ENCODE data around the gene MYH16. TPM values are rescaled to one million over a fixed set of nuclear protein-coding genes. Genes with fewer than 3 reads are reported as not detected.
"Not testable (repeated sequence)": the region's sequence is repeated elsewhere in the genome, so short reads cannot be mapped to it uniquely, and the experiment has no call there.

MYH16 gene
- total and polyA plus RNA-seq, 2 experiments from 2014 or later = not detected

DNA sequence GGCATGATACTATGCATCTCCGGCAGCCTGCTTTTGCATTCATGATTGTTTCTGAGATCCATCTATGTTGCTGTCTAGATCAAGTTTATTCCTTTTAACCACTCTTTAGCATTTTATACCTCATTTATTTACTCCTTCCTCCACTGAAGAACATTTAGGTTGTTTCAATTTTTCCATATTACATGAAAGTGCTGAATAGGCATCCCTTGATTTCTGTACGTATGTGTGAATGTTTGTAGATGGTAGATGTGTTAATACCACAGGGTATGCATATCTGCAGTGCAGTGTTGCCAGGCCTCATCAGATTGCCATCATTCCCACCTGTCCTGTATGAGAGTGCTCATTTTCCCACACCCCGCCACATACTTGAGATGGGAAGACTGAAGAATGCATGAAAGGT, 67.0 kb downstream of the MYH16 start:
- no peak for DNase-seq
- H3K9ac ChIP-seq = no peak overlapping the region
- no peaks in the 10 kb centered on the region for H4K20me1 ChIP-seq (ENCODE audit: insufficient read depth)
- no peak overlapping the region for H3K27ac ChIP-seq
- no peaks in the 10 kb centered on the region for H3K4me1 ChIP-seq (ENCODE audit: insufficient read depth)
- H3K27me3 ChIP-seq (replicated peaks; ENCODE audit: insufficient read depth) = no peaks in the 10 kb centered on the region
- H3K9me2 ChIP-seq (ENCODE audit: insufficient read depth) = no peaks in the 10 kb centered on the region
- no peaks in the 10 kb centered on the region for H3K9me3 ChIP-seq (ENCODE audit: low read depth)
- H3K4me3 ChIP-seq = no peak overlapping the region
- no peak overlapping the region for H3K4me2 ChIP-seq (ENCODE audit: unreplicated experiment)
- peaks cover 83% of the 10 kb centered on the region for H3K36me3 ChIP-seq (ENCODE audit: low read depth)
- H3K79me2 ChIP-seq (ENCODE audit: insufficient read depth) = peaks cover 98% of the 10 kb centered on the region
- 96 to 98% methylated on average over 3 of the region's 3 CpGs for WGBS, 2 experiments (ENCODE audit: low coverage in 1 of 2, low lambda C conversion rate in 2 of 2, missing lambda C conversion rate in 2 of 2)
- 0 out of 2 replicates have a peak, but pooled peaks cover 8% of the 10 kb centered on the region for H3F3A ChIP-seq (ENCODE audit: insufficient read depth)
- in situ Hi-C loops (cut with MboI) = no loop called here
- TF ChIP-seq EZH2 (IDR thresholded peaks at IDR 0.05; ENCODE audit: insufficient read depth, poor library complexity, severe bottlenecking) = no peak
- no peak for TF ChIP-seq EZH2phosphoT487 (IDR thresholded peaks at IDR 0.05; ENCODE audit: insufficient read depth, low read depth)
- H2AFZ ChIP-seq = no peak overlapping the region

DNA sequence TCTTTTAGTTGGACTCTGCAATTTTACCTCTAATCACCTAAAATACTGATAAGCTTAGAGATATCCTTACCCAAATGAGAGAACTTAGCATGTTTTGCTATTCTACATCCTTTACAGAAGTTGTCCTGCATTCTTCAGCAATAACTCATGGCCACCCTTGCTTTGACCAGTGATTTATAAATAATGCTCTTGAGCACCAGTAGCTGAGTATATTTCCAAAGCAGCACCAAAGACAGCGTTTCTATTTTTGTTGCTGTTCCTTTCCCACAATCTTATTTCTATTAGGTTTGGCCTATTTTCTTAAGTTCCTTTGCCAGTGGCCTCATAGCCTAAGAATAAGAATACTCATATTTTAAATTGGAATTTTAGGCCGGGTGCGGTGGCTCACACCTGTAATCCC, 68.0 kb downstream of the MYH16 start:
- Histone ChIP-seq H3K9me2 (ENCODE audit: insufficient read depth) (no peaks in the 10 kb centered on the region), H3F3A (ENCODE audit: insufficient read depth) (0 out of 2 replicates have a peak, but pooled peaks cover 7% of the 10 kb centered on the region), H3K4me3 (no peak overlapping the region), H3K4me2 (ENCODE audit: unreplicated experiment) (no peak overlapping the region), H3K9me3 (ENCODE audit: low read depth) (no peaks in the 10 kb centered on the region), H3K79me2 (ENCODE audit: insufficient read depth) (peaks cover 98% of the 10 kb centered on the region), H3K9ac (no peak overlapping the region), H2AFZ (no peak overlapping the region), H4K20me1 (ENCODE audit: insufficient read depth) (no peaks in the 10 kb centered on the region), H3K36me3 (ENCODE audit: low read depth) (peaks cover 82% of the 10 kb centered on the region), H3K27ac (no peak overlapping the region), H3K27me3 (replicated peaks; ENCODE audit: insufficient read depth) (no peaks in the 10 kb centered on the region), H3K4me1 (ENCODE audit: insufficient read depth) (no peaks in the 10 kb centered on the region)
- in situ Hi-C loops (cut with MboI) = no loop called here
- TF ChIP-seq EZH2phosphoT487 (IDR thresholded peaks at IDR 0.05; ENCODE audit: insufficient read depth, low read depth) = no peak
- no peak for TF ChIP-seq EZH2 (IDR thresholded peaks at IDR 0.05; ENCODE audit: insufficient read depth, poor library complexity, severe bottlenecking)
- no peak for DNase-seq
- 84 to 85% methylated on average over 3 of the region's 3 CpGs for WGBS, 2 experiments (ENCODE audit: low coverage in 1 of 2, low lambda C conversion rate in 2 of 2, missing lambda C conversion rate in 2 of 2)

DNA sequence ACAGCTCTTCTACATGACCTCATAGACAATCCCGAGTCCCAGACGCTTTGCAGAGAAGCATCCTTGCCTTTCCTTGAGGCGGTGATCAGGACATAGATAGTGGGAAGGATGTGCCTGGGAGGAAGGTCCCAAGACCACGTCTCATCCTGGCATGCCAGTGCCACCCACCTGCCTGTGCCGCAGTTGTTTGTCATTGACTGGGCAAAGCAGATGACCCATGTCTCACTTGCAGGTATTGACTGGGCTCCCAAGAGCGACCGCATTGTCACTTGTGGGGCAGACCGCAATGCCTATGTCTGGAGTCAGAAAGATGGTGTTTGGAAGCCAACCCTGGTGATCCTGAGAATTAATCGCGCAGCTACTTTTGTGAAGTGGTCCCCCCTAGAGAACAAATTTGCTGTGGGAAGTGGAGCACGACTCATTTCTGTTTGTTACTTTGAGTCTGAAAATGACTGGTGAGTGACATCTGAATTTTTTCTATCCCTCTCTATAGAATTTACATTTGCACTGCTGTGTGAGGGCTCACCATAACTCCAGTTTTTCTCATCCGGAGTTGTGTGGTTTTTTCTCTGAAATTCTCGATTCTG, 71.5 kb downstream of the MYH16 start:
- TF ChIP-seq EZH2 (IDR thresholded peaks at IDR 0.05; ENCODE audit: insufficient read depth, poor library complexity, severe bottlenecking) (no peak), EZH2phosphoT487 (IDR thresholded peaks at IDR 0.05; ENCODE audit: insufficient read depth, low read depth) (no peak)
- Histone ChIP-seq H3K36me3 (ENCODE audit: low read depth) (peaks cover 86% of the 10 kb centered on the region), H3K4me1 (ENCODE audit: insufficient read depth) (no peaks in the 10 kb centered on the region), H3K9me2 (ENCODE audit: insufficient read depth) (no peaks in the 10 kb centered on the region), H3K79me2 (ENCODE audit: insufficient read depth) (peaks cover 92% of the 10 kb centered on the region), H3K27me3 (replicated peaks; ENCODE audit: insufficient read depth) (no peaks in the 10 kb centered on the region), H3K27ac (no peak overlapping the region), H3K4me2 (ENCODE audit: unreplicated experiment) (no peak overlapping the region), H2AFZ (no peak overlapping the region), H4K20me1 (ENCODE audit: insufficient read depth) (no peaks in the 10 kb centered on the region), H3K9me3 (ENCODE audit: low read depth) (no peaks in the 10 kb centered on the region), H3K9ac (no peak overlapping the region), H3F3A (ENCODE audit: insufficient read depth) (0 out of 2 replicates have a peak, but pooled peaks cover 3% of the 10 kb centered on the region), H3K4me3 (no peak overlapping the region)
- WGBS, 2 experiments (ENCODE audit: low coverage in 1 of 2, low lambda C conversion rate in 2 of 2, missing lambda C conversion rate in 2 of 2) = 94 to 96% methylated on average over 13 of the region's 13 CpGs
- no peak for DNase-seq
- in situ Hi-C loops (cut with MboI) = no loop called here

DNA sequence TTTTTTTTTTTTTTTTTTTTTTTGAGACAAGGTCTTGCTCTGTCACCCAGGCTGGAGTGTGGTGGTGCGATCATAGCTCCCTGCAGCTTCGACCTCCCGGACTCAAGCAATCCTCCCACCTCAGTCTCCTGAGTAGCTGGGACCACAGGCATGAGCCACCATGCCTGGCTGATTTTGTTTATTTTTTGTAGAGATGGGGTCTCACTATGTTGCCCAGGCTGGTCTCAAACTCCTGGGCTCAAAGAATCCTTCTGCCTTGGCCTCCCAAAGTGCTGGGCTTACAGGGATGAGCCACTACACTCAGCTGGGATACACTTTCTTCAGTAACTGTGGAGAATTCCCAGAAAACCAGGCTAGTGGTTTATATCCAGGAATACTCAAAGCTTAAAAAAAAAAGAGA, 78.0 kb downstream of the MYH16 start:
- H2AFZ ChIP-seq; H3K9me3 ChIP-seq (ENCODE audit: low read depth); H4K20me1 ChIP-seq (ENCODE audit: insufficient read depth); DNase-seq; H3F3A ChIP-seq (ENCODE audit: insufficient read depth); H3K4me2 ChIP-seq (ENCODE audit: unreplicated experiment); H3K4me1 ChIP-seq (ENCODE audit: insufficient read depth); H3K27me3 ChIP-seq (replicated peaks; ENCODE audit: insufficient read depth); H3K9ac ChIP-seq; in situ Hi-C loops (cut with MboI); H3K4me3 ChIP-seq; H3K9me2 ChIP-seq (ENCODE audit: insufficient read depth); H3K27ac ChIP-seq: not testable (repeated sequence)
- H3K36me3 ChIP-seq (ENCODE audit: low read depth) = peaks cover 70% of the 10 kb centered on the region
- H3K79me2 ChIP-seq (ENCODE audit: insufficient read depth) = peaks cover 66% of the 10 kb centered on the region
- WGBS, 2 experiments (ENCODE audit: low coverage in 1 of 2, low lambda C conversion rate in 2 of 2, missing lambda C conversion rate in 2 of 2) = 96 to 100% methylated on average over 3 of the region's 3 CpGs

DNA sequence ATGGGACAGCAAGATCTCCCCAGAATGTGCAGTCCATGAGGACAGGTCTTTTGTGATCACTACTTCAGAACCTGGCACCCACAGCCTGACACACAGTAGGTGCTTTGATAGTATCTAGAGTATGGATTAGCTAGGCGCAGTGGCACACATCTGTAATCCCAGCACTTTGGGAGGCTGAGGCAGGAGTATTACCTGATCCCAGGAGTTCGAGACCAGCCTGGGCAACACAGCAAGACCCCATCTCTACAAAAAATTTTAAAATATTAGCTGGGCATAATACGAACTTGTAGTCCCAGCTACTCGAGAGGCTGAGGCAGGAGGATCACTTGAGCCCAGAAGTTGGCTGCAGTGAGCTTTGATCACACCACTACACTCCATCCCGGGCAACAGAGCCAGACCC, 79.6 kb downstream of the MYH16 start:
- H3K9ac ChIP-seq = no peak overlapping the region
- no peak overlapping the region for H3K4me3 ChIP-seq
- H3K4me1 ChIP-seq (ENCODE audit: insufficient read depth) = no peaks in the 10 kb centered on the region
- H3K79me2 ChIP-seq (ENCODE audit: insufficient read depth) = peaks cover 50% of the 10 kb centered on the region
- DNase-seq = no peak
- peaks cover 60% of the 10 kb centered on the region for H3K36me3 ChIP-seq (ENCODE audit: low read depth)
- TF ChIP-seq EZH2phosphoT487 (IDR thresholded peaks at IDR 0.05; ENCODE audit: insufficient read depth, low read depth) = no peak
- no peak for TF ChIP-seq EZH2 (IDR thresholded peaks at IDR 0.05; ENCODE audit: insufficient read depth, poor library complexity, severe bottlenecking)
- no peaks in the 10 kb centered on the region for H3K9me2 ChIP-seq (ENCODE audit: insufficient read depth)
- WGBS, 2 experiments (ENCODE audit: low coverage in 1 of 2, low lambda C conversion rate in 2 of 2, missing lambda C conversion rate in 2 of 2) = 73 to 90% methylated on average over 5 of the region's 5 CpGs
- no peak overlapping the region for H3K4me2 ChIP-seq (ENCODE audit: unreplicated experiment)
- no peaks in the 10 kb centered on the region for H3K27me3 ChIP-seq (replicated peaks; ENCODE audit: insufficient read depth)
- in situ Hi-C loops (cut with MboI) = no loop called here
- H4K20me1 ChIP-seq (ENCODE audit: insufficient read depth) = no peaks in the 10 kb centered on the region
- no peaks in the 10 kb centered on the region for H3F3A ChIP-seq (ENCODE audit: insufficient read depth)
- no peaks in the 10 kb centered on the region for H3K9me3 ChIP-seq (ENCODE audit: low read depth)
- no peak overlapping the region for H3K27ac ChIP-seq
- no peak overlapping the region for H2AFZ ChIP-seq

All from GM23248 (cell line).